Vagina (tissue), 2 donors: ENCODE measurements around the gene MARCHF9. TPM values are rescaled to one million over a fixed set of nuclear protein-coding genes. Genes with fewer than 3 reads are reported as not detected.
A peak's percentile ranks its signal among the peaks of the same experiment; 100 is the strongest.

ENCODE experiments used
- DNase-seq, 2 donors: peaks; one replicate each; pipeline ENCODE4 v3.0.0-alpha.2; 2017; ENCODE audit errors: extremely low spot score in 2 of 2
- H3K27ac ChIP-seq: fragments of 200-600 bp; sonication (generic); one replicate; pipeline ENCODE4 v1.5.1; 2019
- H3K27me3 ChIP-seq: fragments of 200-600 bp; sonication (generic); one replicate; pipeline ENCODE4 v1.5.1; 2019
- H3K36me3 ChIP-seq, 2 donors: fragments of 200-600 bp; sonication (generic); one replicate each; pipeline ENCODE4 v1.5.1; 2017 to 2019
- H3K4me1 ChIP-seq: fragments of 200-600 bp; sonication (generic); one replicate; pipeline ENCODE4 v1.5.1; 2019
- H3K4me3 ChIP-seq, 2 donors: fragments of 200-600 bp; sonication (generic); 1 replicate in 1 of 2; 2 replicates in 1 of 2; pipeline ENCODE4 v1.5.1; 2016 to 2019
- H3K9me3 ChIP-seq: fragments of 200-600 bp; sonication (generic); one replicate; pipeline ENCODE4 v1.5.1; 2019
- POLR2A ChIP-seq, 2 donors: fragments of 450-650 bp; IDR thresholded peaks; one replicate each; pipeline ENCODE4 v1.6.1; 2017; ENCODE audit warnings: antibody characterized with exemption in 2 of 2, mild to moderate bottlenecking in 2 of 2, moderate library complexity in 2 of 2
- POLR2AphosphoS5 ChIP-seq, 2 donors: sonication (generic); formaldehyde crosslinking; IDR thresholded peaks; one replicate each; pipeline ENCODE4 v1.9.0; 2017; ENCODE audit warnings: antibody characterized with exemption in 2 of 2, mild to moderate bottlenecking in 2 of 2, low read depth in 1 of 2; ENCODE audit not compliant: insufficient read depth in 1 of 2
- intact Hi-C: fragments of 100-400 bp; cut with DNase I; formaldehyde crosslinking; loops from one replicate; pipeline ENCODE4 v1.15.1; 2023
- total RNA-seq: library from RNA; depleted of rRNA; stranded (reverse); fragments of >200 nt; gene quantifications from one replicate; pipeline ENCODE4 v1.2.3, GENCODE V29; 2016
- TF ChIP-seq, protein P1 (sequence below), 3 experiments: fragments of 450-650 bp in 2 of 3; fragments of 200-600 bp in 1 of 3; sonication (generic) in 1 of 3; IDR thresholded peaks; one replicate each; pipeline ENCODE4 v1.5.1; 2017 to 2019; ENCODE audit warnings: antibody characterized with exemption in 3 of 3, mild to moderate bottlenecking in 2 of 3, moderate library complexity in 2 of 3

The MARCHF9 gene
- total RNA-seq, 1 donor from 2014 or later = 8.3 TPM

DNA sequence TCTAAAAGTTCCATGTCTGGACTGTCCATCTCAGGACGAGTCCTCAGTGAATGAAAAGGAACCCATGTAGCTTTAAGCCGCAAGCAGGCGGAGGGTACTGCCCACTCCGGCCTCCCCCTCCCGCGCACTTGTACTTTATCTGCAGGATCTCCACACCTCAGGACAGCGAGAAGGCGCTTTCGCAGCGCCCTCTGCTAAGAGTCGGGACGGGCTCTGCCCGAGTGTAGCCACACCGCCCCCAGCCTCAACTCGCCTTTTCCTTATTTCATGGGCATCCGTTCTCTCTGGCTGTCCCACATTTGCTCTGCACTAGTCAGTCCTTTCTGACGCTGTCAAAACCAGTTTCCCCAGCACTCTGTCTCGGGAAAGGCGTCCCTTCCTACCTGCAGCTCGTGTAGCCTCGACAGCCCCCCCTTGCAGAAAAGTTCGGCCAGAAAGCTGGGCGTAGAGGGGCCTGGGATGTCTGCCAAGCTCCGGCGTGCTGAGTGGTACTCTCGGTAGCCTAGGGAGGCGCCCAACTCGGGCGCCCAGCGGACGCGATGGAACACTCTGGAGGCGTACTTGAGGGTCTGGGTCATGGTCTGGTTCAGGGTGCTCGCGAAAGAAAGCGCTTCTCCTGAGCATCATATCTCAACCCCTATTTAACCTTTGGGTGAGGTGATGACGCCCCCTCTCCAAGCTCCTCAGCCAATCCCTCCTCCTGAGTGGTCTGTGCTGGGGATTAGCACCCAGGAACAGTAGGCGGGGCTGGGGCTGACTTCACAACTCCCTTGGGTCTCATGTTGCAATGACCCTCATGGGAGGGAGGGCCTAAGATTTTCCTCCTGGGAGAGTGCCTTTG, 11.8 kb downstream of the MARCHF9 start, which contains the start of gene CYP27B1:
TSS of gene CYP27B1 (minus strand) at position 615 of the 841 bp plus-strand sequence. CDS start at position 578, 37 bp downstream.
- Histone ChIP-seq H3K9me3 (no peaks in the 10 kb centered on the region), H3K27me3 (peaks cover 20% of the 10 kb centered on the region), H3K27ac (no peak within 1 kb of the TSS), H3K4me1 (peaks cover 37% of the 10 kb centered on the region), H3K4me3 (peak within 1 kb of the TSS; percentile 36 to 37), H3K36me3 (peaks cover 0 to 7% of the 10 kb centered on the region in 2 donors)
- intact Hi-C loops = no loop called here
- DNase-seq = no peak
- TF ChIP-seq POLR2AphosphoS5 (IDR thresholded peaks at IDR 0.05; ENCODE audit: insufficient read depth in 1 of 2, low read depth in 1 of 2) (no peak), POLR2A (IDR thresholded peaks at IDR 0.05) (no peak)
- TF ChIP-seq, protein P1, sequence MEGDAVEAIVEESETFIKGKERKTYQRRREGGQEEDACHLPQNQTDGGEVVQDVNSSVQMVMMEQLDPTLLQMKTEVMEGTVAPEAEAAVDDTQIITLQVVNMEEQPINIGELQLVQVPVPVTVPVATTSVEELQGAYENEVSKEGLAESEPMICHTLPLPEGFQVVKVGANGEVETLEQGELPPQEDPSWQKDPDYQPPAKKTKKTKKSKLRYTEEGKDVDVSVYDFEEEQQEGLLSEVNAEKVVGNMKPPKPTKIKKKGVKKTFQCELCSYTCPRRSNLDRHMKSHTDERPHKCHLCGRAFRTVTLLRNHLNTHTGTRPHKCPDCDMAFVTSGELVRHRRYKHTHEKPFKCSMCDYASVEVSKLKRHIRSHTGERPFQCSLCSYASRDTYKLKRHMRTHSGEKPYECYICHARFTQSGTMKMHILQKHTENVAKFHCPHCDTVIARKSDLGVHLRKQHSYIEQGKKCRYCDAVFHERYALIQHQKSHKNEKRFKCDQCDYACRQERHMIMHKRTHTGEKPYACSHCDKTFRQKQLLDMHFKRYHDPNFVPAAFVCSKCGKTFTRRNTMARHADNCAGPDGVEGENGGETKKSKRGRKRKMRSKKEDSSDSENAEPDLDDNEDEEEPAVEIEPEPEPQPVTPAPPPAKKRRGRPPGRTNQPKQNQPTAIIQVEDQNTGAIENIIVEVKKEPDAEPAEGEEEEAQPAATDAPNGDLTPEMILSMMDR (IDR thresholded peaks at IDR 0.05) = no peak

DNA sequence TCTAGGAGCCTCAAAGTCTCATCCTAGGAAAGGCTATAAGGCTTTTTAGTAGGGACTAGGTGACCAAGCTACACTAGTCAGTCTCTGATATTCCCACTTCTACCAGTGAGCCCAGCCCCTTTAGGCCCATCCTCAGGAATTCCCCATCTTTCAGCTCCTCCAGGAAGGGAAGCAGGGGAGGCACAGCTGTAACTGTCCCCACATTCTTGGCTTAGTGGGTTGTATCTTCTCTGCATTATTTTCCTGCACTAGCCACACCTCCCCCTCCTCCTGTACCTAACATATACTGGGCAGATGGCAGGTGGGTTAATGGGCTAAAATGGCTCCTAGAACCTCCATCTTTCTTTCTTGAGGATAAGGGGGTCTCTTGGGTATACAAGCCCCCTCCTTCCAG, 12.4 kb downstream of the MARCHF9 start:
- peaks cover 20% of the 10 kb centered on the region for H3K27me3 ChIP-seq
- no peak overlapping the region for H3K27ac ChIP-seq
- peaks cover 0 to 7% of the 10 kb centered on the region in 2 donors for H3K36me3 ChIP-seq
- no peak overlapping the region for H3K4me3 ChIP-seq
- DNase-seq = no peak
- no peaks in the 10 kb centered on the region for H3K9me3 ChIP-seq
- TF ChIP-seq POLR2AphosphoS5 (IDR thresholded peaks at IDR 0.05; ENCODE audit: insufficient read depth in 1 of 2, low read depth in 1 of 2) (no peak), POLR2A (IDR thresholded peaks at IDR 0.05) (no peak)
- TF ChIP-seq, protein P1 (IDR thresholded peaks at IDR 0.05) = no peak
- H3K4me1 ChIP-seq = peaks cover 37% of the 10 kb centered on the region
- intact Hi-C loops = no loop called here

DNA sequence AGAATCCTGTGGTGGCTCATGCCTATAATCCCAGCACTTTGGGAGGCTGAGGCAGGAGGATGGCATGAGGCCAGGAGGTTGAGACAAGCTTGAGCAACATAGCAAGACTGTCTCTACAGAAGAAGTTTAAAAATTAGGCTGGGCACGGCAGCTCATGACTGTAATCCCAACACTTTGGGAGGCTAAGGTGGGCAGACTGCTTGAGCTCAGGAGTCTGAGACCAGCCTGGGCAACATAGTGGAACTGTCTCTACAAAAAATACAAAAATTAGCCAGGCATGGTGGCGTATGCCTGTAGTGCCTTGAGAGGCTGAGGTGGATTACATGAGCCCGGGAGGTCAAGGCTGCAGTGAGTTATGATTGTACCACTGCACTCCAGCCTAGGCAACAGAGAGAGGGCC, 13.0 kb downstream of the MARCHF9 start:
- no peak overlapping the region for H3K27ac ChIP-seq
- intact Hi-C loops = no loop called here
- peaks cover 0 to 7% of the 10 kb centered on the region in 2 donors for H3K36me3 ChIP-seq
- DNase-seq = no peak
- TF ChIP-seq, protein P1 (IDR thresholded peaks at IDR 0.05) = no peak
- H3K4me3 ChIP-seq = no peak overlapping the region
- H3K4me1 ChIP-seq = peaks cover 40% of the 10 kb centered on the region
- H3K27me3 ChIP-seq = peaks cover 20% of the 10 kb centered on the region
- no peaks in the 10 kb centered on the region for H3K9me3 ChIP-seq

DNA sequence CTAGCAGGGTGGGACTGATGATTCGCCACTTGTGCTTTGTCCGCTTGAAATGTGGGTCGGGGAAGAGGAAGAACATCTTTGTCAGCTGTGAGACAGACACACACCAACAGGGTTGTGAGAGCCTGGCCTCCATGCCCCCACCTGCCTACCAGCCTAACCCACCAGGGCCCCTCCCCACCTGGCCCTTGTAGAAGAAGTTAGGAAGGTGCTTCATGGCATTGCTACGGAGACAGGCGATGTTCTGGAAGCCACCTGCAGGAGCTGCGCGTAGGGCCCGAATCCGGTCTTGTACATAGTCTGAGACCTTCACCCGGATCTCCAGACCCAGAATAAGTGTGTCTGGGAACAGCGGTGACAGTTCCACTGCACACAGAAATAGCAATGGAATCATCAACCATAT, 14.7 kb downstream of the MARCHF9 start:
- TF ChIP-seq POLR2AphosphoS5 (IDR thresholded peaks at IDR 0.05; ENCODE audit: insufficient read depth in 1 of 2, low read depth in 1 of 2) = no peak
- TF ChIP-seq, protein P1 (IDR thresholded peaks at IDR 0.05) = no peak
- TF ChIP-seq POLR2A (IDR thresholded peaks at IDR 0.05) = no peak
- Histone ChIP-seq H3K4me3 (no peak overlapping the region), H3K9me3 (no peaks in the 10 kb centered on the region), H3K4me1 (peaks cover 48% of the 10 kb centered on the region), H3K36me3 (peaks cover 0 to 7% of the 10 kb centered on the region in 2 donors), H3K27me3 (peaks cover 10% of the 10 kb centered on the region), H3K27ac (no peak overlapping the region)
- DNase-seq = no peak
- intact Hi-C loops = no loop called here

DNA sequence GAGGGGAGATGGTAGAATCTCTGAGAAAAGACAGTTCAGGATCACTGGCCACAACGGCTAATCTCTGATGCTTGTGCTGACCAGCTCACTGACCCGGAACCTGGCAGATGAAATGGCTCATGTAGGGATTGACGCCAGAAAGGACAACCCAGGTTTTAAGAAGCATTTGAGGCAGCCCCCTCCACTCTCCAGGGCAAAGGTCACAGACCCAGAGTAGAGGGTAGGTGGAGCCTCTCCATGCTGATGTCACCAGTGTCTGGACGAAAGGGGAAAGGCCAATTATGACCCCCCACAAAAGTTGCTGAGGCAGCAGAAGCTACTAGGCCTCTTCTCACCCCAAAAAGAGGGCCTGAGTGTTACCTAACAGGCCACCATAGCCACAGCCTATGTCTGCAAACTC, 15.8 kb downstream of the MARCHF9 start:
- H3K4me1 ChIP-seq = peaks cover 37% of the 10 kb centered on the region
- no peak overlapping the region for H3K27ac ChIP-seq

More for the DNA sequence above, 15.8 kb downstream of the MARCHF9 start:
- H3K36me3 ChIP-seq = peaks cover 0 to 7% of the 10 kb centered on the region in 2 donors
- no peak for DNase-seq
- no peaks in the 10 kb centered on the region for H3K9me3 ChIP-seq
- TF ChIP-seq POLR2A (IDR thresholded peaks at IDR 0.05) (no peak), POLR2AphosphoS5 (IDR thresholded peaks at IDR 0.05; ENCODE audit: insufficient read depth in 1 of 2, low read depth in 1 of 2) (no peak)
- TF ChIP-seq, protein P1 (IDR thresholded peaks at IDR 0.05) = no peak
- intact Hi-C loops = loop anchor here (10.0 kb wide), 1 partner anchor 64 kb away; no protein-coding TSS in a partner anchor
- peaks cover 2% of the 10 kb centered on the region for H3K27me3 ChIP-seq
- H3K4me3 ChIP-seq = no peak overlapping the region
